ENCODE data around the gene NAALADL2.

DNA sequence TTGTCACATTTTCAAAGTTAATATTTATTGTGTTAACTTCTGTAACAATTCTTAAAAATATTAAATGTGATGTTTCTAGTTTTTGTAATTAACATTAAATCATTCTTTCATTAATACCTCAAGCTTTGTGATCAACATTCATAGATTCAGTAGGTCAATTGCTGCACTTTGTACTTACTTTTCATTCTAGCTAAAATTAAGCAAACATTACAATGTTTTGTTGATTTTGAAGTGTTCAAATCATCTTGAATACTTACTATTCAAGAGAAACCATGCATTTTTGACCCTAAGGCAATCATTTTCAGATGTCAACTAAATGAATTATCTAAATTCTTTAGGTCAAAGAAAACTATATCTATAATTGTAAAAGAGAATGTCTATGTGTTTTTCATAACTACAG lies 933.1 kb downstream of the NAALADL2 start:
- TF ChIP-seq, protein P1, sequence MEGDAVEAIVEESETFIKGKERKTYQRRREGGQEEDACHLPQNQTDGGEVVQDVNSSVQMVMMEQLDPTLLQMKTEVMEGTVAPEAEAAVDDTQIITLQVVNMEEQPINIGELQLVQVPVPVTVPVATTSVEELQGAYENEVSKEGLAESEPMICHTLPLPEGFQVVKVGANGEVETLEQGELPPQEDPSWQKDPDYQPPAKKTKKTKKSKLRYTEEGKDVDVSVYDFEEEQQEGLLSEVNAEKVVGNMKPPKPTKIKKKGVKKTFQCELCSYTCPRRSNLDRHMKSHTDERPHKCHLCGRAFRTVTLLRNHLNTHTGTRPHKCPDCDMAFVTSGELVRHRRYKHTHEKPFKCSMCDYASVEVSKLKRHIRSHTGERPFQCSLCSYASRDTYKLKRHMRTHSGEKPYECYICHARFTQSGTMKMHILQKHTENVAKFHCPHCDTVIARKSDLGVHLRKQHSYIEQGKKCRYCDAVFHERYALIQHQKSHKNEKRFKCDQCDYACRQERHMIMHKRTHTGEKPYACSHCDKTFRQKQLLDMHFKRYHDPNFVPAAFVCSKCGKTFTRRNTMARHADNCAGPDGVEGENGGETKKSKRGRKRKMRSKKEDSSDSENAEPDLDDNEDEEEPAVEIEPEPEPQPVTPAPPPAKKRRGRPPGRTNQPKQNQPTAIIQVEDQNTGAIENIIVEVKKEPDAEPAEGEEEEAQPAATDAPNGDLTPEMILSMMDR (IDR thresholded peaks at IDR 0.05): no peak
- TF ChIP-seq POLR2A (IDR thresholded peaks at IDR 0.05): no peak
